Measurements from ENCODE around the gene CSTPP1. TPM values are rescaled to one million over a fixed set of nuclear protein-coding genes. Genes with fewer than 3 reads are reported as not detected.

The CSTPP1 gene
- total RNA-seq, 3 donors from 2014 or later (not counting 1 experiment from before 2014, with no cell fraction given): 16.2 to 17.8 (median 16.9) TPM

GRCh38 chr11:46951864-46952263 is 15.3 kb downstream of the CSTPP1 start:
- no peaks in the 10 kb centered on the region for H3K36me3 ChIP-seq (ENCODE audit: control insufficient read depth, insufficient read depth, low read length)
- no peak for DNase-seq
- H3K27me3 ChIP-seq (ENCODE audit: control insufficient read depth, insufficient read depth, low read length): no peaks in the 10 kb centered on the region
- Mint-ChIP-seq H3K27me3 (ENCODE audit: low read depth in 2 of 2) (no peaks in the 10 kb centered on the region), H3K4me1 (peaks cover 5% of the 10 kb centered on the region in 2 donors), H3K27ac (no peak overlapping the region), H3K36me3 (no peaks in the 10 kb centered on the region), H3K9me3 (no peaks in the 10 kb centered on the region), H3K4me3 (no peak overlapping the region)
- H3K9me3 ChIP-seq (ENCODE audit: control insufficient read depth, insufficient read depth, low read length): no peaks in the 10 kb centered on the region
- no peak overlapping the region for H3K4me3 ChIP-seq (ENCODE audit: low read length)
- no peak for TF ChIP-seq CTCF (IDR thresholded peaks at IDR 0.05)
- WGBS (ENCODE audit: insufficient coverage): no CpG with 5 or more reads among the region's 1 CpG
- no peaks in the 10 kb centered on the region for H3K4me1 ChIP-seq (ENCODE audit: control insufficient read depth, insufficient read depth, low read length)
- ATAC-seq: no peak
- no peak overlapping the region for H3K27ac ChIP-seq (ENCODE audit: low read length)
- intact Hi-C loops (cut with micrococcal nuclease): no loop called here

- ATAC-seq: no peak
- intact Hi-C loops (cut with micrococcal nuclease): no loop called here
- no peak overlapping the region for H3K27ac Mint-ChIP-seq
Measured at GRCh38 chr11:46952553-46952952, 16.0 kb downstream of the CSTPP1 start.

GRCh38 chr11:46953093-46953492 is 16.5 kb downstream of the CSTPP1 start:
- Mint-ChIP-seq H3K27ac (no peak overlapping the region), H3K9me3 (no peaks in the 10 kb centered on the region), H3K4me1 (peaks cover 5% of the 10 kb centered on the region in 2 donors), H3K4me3 (no peak overlapping the region), H3K36me3 (no peaks in the 10 kb centered on the region), H3K27me3 (ENCODE audit: low read depth in 2 of 2) (no peaks in the 10 kb centered on the region)
- WGBS (ENCODE audit: insufficient coverage): 93% methylated on average over 5 of the region's 5 CpGs
- ATAC-seq (no peak), DNase-seq (no peak)
- Histone ChIP-seq H3K36me3 (ENCODE audit: control insufficient read depth, insufficient read depth, low read length) (no peaks in the 10 kb centered on the region), H3K4me1 (ENCODE audit: control insufficient read depth, insufficient read depth, low read length) (no peaks in the 10 kb centered on the region), H3K9me3 (ENCODE audit: control insufficient read depth, insufficient read depth, low read length) (no peaks in the 10 kb centered on the region), H3K27ac (ENCODE audit: low read length) (no peak overlapping the region), H3K27me3 (ENCODE audit: control insufficient read depth, insufficient read depth, low read length) (no peaks in the 10 kb centered on the region), H3K4me3 (ENCODE audit: low read length) (no peak overlapping the region)
- TF ChIP-seq CTCF (IDR thresholded peaks at IDR 0.05): no peak
- intact Hi-C loops (cut with micrococcal nuclease): no loop called here

More at GRCh38 chr11:46952553-46952952, 16.0 kb downstream of the CSTPP1 start:
- no peaks in the 10 kb centered on the region for H3K9me3 ChIP-seq (ENCODE audit: control insufficient read depth, insufficient read depth, low read length)
- Mint-ChIP-seq H3K4me1 (peaks cover 5% of the 10 kb centered on the region in 2 donors), H3K4me3 (no peak overlapping the region), H3K36me3 (no peaks in the 10 kb centered on the region), H3K27me3 (ENCODE audit: low read depth in 2 of 2) (no peaks in the 10 kb centered on the region), H3K9me3 (no peaks in the 10 kb centered on the region)
- no peak overlapping the region for H3K27ac ChIP-seq (ENCODE audit: low read length)
- no peak overlapping the region for H3K4me3 ChIP-seq (ENCODE audit: low read length)
- no peaks in the 10 kb centered on the region for H3K4me1 ChIP-seq (ENCODE audit: control insufficient read depth, insufficient read depth, low read length)
- 70% methylated on average over 1 of the region's 2 CpGs for WGBS (ENCODE audit: insufficient coverage)
- no peak for DNase-seq
- H3K36me3 ChIP-seq (ENCODE audit: control insufficient read depth, insufficient read depth, low read length): no peaks in the 10 kb centered on the region
- H3K27me3 ChIP-seq (ENCODE audit: control insufficient read depth, insufficient read depth, low read length): no peaks in the 10 kb centered on the region
- no peak for TF ChIP-seq CTCF (IDR thresholded peaks at IDR 0.05)

- DNase-seq (no peak), ATAC-seq (no peak)
- no peaks in the 10 kb centered on the region for H3K9me3 Mint-ChIP-seq
- no peaks in the 10 kb centered on the region for H3K36me3 ChIP-seq (ENCODE audit: control insufficient read depth, insufficient read depth, low read length)
- intact Hi-C loops (cut with micrococcal nuclease): no loop called here
- H3K4me3 ChIP-seq (ENCODE audit: low read length): no peak overlapping the region
- H3K4me3 Mint-ChIP-seq: no peak overlapping the region
- H3K27ac ChIP-seq (ENCODE audit: low read length): no peak overlapping the region
- H3K27me3 Mint-ChIP-seq (ENCODE audit: low read depth in 2 of 2): no peaks in the 10 kb centered on the region
- 67% methylated on average over 1 of the region's 1 CpG for WGBS (ENCODE audit: insufficient coverage)
- H3K27ac Mint-ChIP-seq: no peak overlapping the region
- H3K4me1 ChIP-seq (ENCODE audit: control insufficient read depth, insufficient read depth, low read length): no peaks in the 10 kb centered on the region
- no peak for TF ChIP-seq CTCF (IDR thresholded peaks at IDR 0.05)
- H3K4me1 Mint-ChIP-seq: no peaks in the 10 kb centered on the region
- H3K9me3 ChIP-seq (ENCODE audit: control insufficient read depth, insufficient read depth, low read length): no peaks in the 10 kb centered on the region
- H3K27me3 ChIP-seq (ENCODE audit: control insufficient read depth, insufficient read depth, low read length): no peaks in the 10 kb centered on the region
- no peaks in the 10 kb centered on the region for H3K36me3 Mint-ChIP-seq
Measured at GRCh38 chr11:46958777-46959176, 22.2 kb downstream of the CSTPP1 start.
